ENCODE data around the gene KISS1. TPM values are rescaled to one million over a fixed set of nuclear protein-coding genes. Genes with fewer than 3 reads are reported as not detected.

KISS1 gene
- total and polyA plus RNA-seq, 2 experiments from 2014 or later = 2.0 to 12.9 TPM

DNA sequence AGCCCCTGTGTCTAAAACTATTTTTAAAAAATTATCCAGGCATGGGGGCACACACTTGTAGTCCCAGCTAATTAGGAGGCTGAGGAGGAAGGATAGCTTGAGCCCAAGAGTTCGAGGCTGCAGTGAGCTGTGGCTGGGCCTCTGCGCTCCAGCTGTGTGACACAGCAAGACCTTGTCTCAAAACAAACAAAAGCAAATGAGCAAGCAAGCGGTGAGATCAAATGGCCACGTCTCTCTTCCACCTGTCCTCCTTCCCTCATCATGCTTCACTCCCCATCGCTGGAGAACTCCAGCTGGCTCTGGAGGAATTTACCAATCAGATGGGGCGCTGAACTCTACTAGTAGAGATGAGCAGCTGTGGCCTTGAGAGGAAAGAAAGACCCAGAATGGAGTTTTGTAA is 16.2 kb downstream of the KISS1 start:
- WGBS (ENCODE audit: low lambda C conversion rate, missing lambda C conversion rate) = 77% methylated on average over 6 of the region's 6 CpGs
- no peaks in the 10 kb centered on the region for H3K79me2 ChIP-seq
- no peaks in the 10 kb centered on the region for H3K4me1 ChIP-seq (ENCODE audit: insufficient read depth)
- H2AFZ ChIP-seq = no peak overlapping the region
- no peak for DNase-seq (ENCODE audit: low spot score)
- no peaks in the 10 kb centered on the region for H3K9me2 ChIP-seq (replicated peaks; ENCODE audit: insufficient read depth)
- H3K36me3 ChIP-seq (replicated peaks; ENCODE audit: insufficient read depth, low read depth) = no peaks in the 10 kb centered on the region
- H3K27me3 ChIP-seq = no peaks in the 10 kb centered on the region
- no peak overlapping the region for H3K27ac ChIP-seq
- H3K9me3 ChIP-seq (ENCODE audit: low read depth) = no peaks in the 10 kb centered on the region
- no peaks in the 10 kb centered on the region for H4K20me1 ChIP-seq (ENCODE audit: insufficient read depth, poor library complexity, severe bottlenecking)
- TF ChIP-seq EZH2phosphoT487 (IDR thresholded peaks at IDR 0.05; ENCODE audit: low read depth, severe bottlenecking, unreplicated experiment) = no peak
- TF ChIP-seq, protein P1, sequence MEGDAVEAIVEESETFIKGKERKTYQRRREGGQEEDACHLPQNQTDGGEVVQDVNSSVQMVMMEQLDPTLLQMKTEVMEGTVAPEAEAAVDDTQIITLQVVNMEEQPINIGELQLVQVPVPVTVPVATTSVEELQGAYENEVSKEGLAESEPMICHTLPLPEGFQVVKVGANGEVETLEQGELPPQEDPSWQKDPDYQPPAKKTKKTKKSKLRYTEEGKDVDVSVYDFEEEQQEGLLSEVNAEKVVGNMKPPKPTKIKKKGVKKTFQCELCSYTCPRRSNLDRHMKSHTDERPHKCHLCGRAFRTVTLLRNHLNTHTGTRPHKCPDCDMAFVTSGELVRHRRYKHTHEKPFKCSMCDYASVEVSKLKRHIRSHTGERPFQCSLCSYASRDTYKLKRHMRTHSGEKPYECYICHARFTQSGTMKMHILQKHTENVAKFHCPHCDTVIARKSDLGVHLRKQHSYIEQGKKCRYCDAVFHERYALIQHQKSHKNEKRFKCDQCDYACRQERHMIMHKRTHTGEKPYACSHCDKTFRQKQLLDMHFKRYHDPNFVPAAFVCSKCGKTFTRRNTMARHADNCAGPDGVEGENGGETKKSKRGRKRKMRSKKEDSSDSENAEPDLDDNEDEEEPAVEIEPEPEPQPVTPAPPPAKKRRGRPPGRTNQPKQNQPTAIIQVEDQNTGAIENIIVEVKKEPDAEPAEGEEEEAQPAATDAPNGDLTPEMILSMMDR (IDR thresholded peaks at IDR 0.05; ENCODE audit: poor library complexity) = no peak
- TF ChIP-seq EZH2 (IDR thresholded peaks at IDR 0.05; ENCODE audit: borderline replicate concordance) = no peak
- H3K4me3 ChIP-seq = no peak overlapping the region
- no peak overlapping the region for H3K4me2 ChIP-seq

DNA sequence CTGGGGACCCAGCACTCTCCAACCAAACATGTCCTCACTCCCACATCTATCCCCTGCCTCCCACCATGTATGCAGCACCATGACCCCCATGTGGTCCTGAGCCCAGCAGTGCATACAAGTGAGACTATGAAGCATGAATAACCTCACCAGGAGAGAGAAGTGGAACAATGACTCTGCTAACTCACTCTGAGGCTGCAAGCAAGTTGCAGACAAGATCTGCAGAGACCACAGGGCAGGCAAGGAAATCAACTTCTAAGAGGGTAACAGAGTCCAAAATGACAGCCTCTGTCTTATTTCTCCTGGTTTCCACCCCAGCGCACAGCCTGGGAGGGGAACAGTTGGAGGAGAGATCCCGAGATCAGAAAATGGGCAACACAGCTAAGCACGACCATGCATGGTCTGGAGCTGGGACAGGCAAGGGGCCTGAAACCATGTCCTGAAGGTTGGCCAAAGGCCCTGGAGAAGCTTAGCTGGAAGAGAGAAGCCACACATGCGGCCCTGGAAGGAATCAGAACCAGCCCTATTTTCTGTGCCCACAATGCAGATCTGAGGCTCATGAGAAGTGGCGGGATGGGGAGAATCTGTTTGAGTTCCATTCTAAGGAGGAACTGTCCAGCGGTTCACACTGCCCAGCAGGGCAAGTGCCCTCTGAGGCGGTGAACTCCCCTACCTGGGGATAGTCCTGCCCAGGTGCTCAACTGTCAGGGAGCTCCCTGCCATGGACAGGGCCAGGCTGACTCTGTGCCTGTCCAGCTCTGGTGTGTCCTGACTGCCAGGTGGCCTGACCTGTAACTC is 17.6 kb downstream of the KISS1 start:
- H3K9me2 ChIP-seq (replicated peaks; ENCODE audit: insufficient read depth) = no peaks in the 10 kb centered on the region
- no peaks in the 10 kb centered on the region for H3K36me3 ChIP-seq (replicated peaks; ENCODE audit: insufficient read depth, low read depth)
- H3K27ac ChIP-seq = no peak overlapping the region
- no peak for TF ChIP-seq EZH2 (IDR thresholded peaks at IDR 0.05; ENCODE audit: borderline replicate concordance)
- TF ChIP-seq, protein P1 (IDR thresholded peaks at IDR 0.05; ENCODE audit: poor library complexity) = no peak
- TF ChIP-seq EZH2phosphoT487 (IDR thresholded peaks at IDR 0.05; ENCODE audit: low read depth, severe bottlenecking, unreplicated experiment) = no peak
- H3K79me2 ChIP-seq = no peaks in the 10 kb centered on the region
- H2AFZ ChIP-seq = no peak overlapping the region
- H4K20me1 ChIP-seq (ENCODE audit: insufficient read depth, poor library complexity, severe bottlenecking) = no peaks in the 10 kb centered on the region
- H3K4me1 ChIP-seq (ENCODE audit: insufficient read depth) = no peaks in the 10 kb centered on the region
- no peaks in the 10 kb centered on the region for H3K9me3 ChIP-seq (ENCODE audit: low read depth)
- 88% methylated on average over 7 of the region's 7 CpGs for WGBS (ENCODE audit: low lambda C conversion rate, missing lambda C conversion rate)
- H3K4me3 ChIP-seq = no peak overlapping the region
- H3K4me2 ChIP-seq = no peak overlapping the region
- DNase-seq (ENCODE audit: low spot score) = no peak
- peaks cover 4% of the 10 kb centered on the region for H3K27me3 ChIP-seq

DNA sequence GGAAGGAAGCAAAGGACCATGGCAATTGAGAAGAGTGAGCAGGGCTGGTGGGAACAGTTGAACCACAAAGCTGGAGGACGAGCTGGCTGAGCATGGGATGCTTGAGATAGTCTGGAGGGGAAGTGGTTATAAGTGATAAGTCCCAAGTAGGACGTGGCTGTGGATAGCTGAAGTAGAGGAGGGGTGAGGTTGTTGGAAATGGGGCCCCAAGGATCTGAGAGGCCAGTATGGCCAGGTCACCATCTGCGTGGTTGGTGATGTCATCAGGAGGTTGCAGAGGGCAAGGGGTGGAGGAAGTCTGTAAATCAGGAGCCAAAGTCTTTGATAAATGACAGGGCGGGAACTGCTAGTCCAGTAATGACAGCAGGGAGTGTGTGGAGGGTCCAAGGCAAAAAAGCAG is 19.2 kb downstream of the KISS1 start:
- no peak overlapping the region for H3K4me3 ChIP-seq
- TF ChIP-seq, protein P1 (IDR thresholded peaks at IDR 0.05; ENCODE audit: poor library complexity) = no peak
- no peak for TF ChIP-seq EZH2phosphoT487 (IDR thresholded peaks at IDR 0.05; ENCODE audit: low read depth, severe bottlenecking, unreplicated experiment)
- TF ChIP-seq EZH2 (IDR thresholded peaks at IDR 0.05; ENCODE audit: borderline replicate concordance) = no peak
- H3K9me3 ChIP-seq (ENCODE audit: low read depth) = no peaks in the 10 kb centered on the region

More for the DNA sequence above, 19.2 kb downstream of the KISS1 start:
- Histone ChIP-seq H2AFZ (no peak overlapping the region), H3K79me2 (no peaks in the 10 kb centered on the region), H4K20me1 (ENCODE audit: insufficient read depth, poor library complexity, severe bottlenecking) (no peaks in the 10 kb centered on the region), H3K4me1 (ENCODE audit: insufficient read depth) (no peaks in the 10 kb centered on the region), H3K36me3 (replicated peaks; ENCODE audit: insufficient read depth, low read depth) (no peaks in the 10 kb centered on the region), H3K27me3 (peaks cover 4% of the 10 kb centered on the region), H3K4me2 (no peak overlapping the region), H3K9me2 (replicated peaks; ENCODE audit: insufficient read depth) (no peaks in the 10 kb centered on the region), H3K27ac (no peak overlapping the region)
- WGBS (ENCODE audit: low lambda C conversion rate, missing lambda C conversion rate) = 72% methylated on average over 4 of the region's 4 CpGs
- DNase-seq (ENCODE audit: low spot score) = no peak

Data from hepatocyte (in vitro differentiated cells).